Esophagus muscularis mucosa (tissue), 3 donors: ENCODE results near the gene WDSUB1.

Experiments used
- POLR2A ChIP-seq: fragments of 450-650 bp; IDR thresholded peaks from one replicate; pipeline ENCODE4 v1.6.1; 2017; ENCODE audit warnings: antibody characterized with exemption, moderate library complexity, mild to moderate bottlenecking, low read depth
- POLR2AphosphoS5 ChIP-seq, 2 donors: sonication (generic); formaldehyde crosslinking; IDR thresholded peaks; one replicate each; pipeline ENCODE4 v1.6.1; 2017; ENCODE audit warnings: antibody characterized with exemption in 2 of 2
- TF ChIP-seq, protein P1 (sequence below), 3 experiments: fragments of 200-600 bp in 2 of 3; fragments of 450-650 bp in 1 of 3; sonication (generic) in 2 of 3; IDR thresholded peaks; one replicate each; pipeline ENCODE4 v1.5.1; 2017 to 2019; ENCODE audit warnings: antibody characterized with exemption in 3 of 3, mild to moderate bottlenecking in 2 of 3, moderate library complexity in 1 of 3

DNA sequence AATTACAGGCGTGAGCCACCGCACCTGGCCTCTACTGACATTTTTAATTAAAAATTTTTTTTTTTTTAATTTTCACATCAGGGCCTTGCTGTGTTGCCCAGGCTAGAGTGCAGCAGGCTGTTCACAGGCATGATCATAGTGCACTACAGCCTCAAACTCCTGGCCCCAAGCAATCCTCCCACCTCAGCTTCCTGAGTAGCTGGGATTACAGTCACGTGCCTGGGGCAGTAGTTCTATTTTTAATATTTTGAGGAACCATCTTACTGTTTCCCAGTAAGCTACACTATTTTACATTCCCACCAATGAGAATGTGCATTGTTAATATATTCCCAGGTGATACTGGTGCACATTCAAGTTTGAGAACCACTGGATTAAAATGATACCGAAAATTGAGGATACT, 92.7 kb downstream of the WDSUB1 start:
- TF ChIP-seq, protein P1, sequence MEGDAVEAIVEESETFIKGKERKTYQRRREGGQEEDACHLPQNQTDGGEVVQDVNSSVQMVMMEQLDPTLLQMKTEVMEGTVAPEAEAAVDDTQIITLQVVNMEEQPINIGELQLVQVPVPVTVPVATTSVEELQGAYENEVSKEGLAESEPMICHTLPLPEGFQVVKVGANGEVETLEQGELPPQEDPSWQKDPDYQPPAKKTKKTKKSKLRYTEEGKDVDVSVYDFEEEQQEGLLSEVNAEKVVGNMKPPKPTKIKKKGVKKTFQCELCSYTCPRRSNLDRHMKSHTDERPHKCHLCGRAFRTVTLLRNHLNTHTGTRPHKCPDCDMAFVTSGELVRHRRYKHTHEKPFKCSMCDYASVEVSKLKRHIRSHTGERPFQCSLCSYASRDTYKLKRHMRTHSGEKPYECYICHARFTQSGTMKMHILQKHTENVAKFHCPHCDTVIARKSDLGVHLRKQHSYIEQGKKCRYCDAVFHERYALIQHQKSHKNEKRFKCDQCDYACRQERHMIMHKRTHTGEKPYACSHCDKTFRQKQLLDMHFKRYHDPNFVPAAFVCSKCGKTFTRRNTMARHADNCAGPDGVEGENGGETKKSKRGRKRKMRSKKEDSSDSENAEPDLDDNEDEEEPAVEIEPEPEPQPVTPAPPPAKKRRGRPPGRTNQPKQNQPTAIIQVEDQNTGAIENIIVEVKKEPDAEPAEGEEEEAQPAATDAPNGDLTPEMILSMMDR (IDR thresholded peaks at IDR 0.05), result no peak
- TF ChIP-seq POLR2A, result no peak
- TF ChIP-seq POLR2AphosphoS5 (IDR thresholded peaks at IDR 0.05), result no peak
